SW 1271 (cell line): ENCODE data around the gene NINJ2.

Source experiments
- DNase-seq, 2 experiments: peaks; one replicate each; lab custom pipeline; 2025; lab: John Stamatoyannopoulos, UW

The NINJ2 gene

GRCh38 chr12:570435-570920 is 92.8 kb downstream of the NINJ2 start:
- peak; percentile 85 to 91 for DNase-seq

DNA sequence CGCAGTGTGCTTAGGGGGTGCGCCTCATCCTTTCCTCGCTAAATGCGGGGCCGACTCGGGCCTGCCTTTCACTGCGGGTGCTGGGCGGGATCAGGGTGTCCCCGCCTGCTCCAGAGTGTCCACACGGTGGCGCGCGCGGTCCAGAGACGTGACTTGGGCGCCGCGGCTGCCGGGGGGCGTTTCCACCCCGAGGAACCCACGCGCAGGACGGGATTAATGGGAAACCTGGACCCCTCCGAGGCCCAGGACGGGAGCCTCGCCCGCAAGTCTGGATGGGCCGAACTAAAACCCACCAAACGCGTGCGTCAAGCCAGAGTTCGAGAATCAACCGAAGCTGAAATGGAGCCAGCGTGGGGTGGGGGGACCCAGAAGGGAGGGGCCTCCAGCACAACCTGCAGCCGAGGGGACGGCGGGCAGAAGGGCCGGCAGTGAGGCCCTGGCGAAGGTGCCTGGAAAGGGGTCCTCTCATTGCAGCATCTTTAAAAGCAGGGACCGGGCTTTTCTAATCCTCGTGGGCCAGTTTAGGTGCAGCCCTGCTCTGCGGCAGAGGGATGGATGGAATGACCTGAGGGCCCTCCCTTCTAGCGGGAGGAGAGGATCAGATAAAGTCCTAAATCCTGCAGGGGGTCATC is 93.3 kb downstream of the NINJ2 start:
- peak; percentile 41 to 83 for DNase-seq

DNA sequence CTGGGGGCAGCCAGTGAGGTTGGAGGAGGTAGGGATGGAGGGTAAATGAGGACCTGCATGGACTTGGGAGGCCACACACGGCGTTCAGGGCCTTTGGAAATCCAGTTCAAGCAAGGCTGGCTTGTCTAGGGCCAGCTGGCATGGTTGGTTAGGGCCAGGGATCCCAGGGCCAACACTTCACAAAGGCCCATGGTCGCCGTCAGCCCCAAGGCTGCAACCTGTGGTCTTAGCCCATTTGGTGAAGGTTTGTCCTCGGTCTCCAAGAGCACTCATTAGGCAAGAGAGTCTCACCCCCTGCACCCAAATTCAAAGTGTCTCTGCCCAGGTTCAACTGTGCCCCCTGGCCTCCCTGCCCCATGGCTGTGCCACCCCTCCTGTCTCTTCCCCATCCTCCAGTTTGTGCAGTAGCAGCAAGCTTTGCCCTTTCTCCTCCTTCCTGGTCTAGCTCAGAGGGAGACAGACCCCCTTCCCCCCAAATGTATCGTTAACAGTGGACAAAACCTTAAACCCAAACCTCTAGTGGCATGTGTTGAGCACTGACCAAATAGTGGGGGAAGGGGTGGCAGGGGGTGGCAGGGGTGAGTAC is 94.1 kb downstream of the NINJ2 start:
- DNase-seq = no peak

DNA sequence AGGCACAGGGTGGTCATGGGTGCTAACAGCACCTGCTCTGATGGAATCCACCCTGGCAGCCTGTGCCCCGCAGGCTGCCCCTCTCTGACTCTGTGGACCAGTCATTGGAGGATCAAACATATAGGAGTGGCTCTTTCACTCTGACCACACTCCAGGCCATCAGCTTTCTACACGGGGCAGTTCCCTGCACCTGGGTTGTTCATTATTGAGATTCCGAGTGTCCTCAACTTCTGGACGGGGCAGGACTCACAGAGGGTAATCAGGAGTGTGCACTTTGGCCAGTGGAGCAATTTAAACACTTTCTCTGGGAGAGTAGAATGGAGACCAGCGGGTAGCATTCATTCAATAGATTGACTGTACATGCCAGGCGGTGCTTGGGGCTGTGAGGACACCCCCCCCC is 94.8 kb downstream of the NINJ2 start:
- no peak for DNase-seq

DNA sequence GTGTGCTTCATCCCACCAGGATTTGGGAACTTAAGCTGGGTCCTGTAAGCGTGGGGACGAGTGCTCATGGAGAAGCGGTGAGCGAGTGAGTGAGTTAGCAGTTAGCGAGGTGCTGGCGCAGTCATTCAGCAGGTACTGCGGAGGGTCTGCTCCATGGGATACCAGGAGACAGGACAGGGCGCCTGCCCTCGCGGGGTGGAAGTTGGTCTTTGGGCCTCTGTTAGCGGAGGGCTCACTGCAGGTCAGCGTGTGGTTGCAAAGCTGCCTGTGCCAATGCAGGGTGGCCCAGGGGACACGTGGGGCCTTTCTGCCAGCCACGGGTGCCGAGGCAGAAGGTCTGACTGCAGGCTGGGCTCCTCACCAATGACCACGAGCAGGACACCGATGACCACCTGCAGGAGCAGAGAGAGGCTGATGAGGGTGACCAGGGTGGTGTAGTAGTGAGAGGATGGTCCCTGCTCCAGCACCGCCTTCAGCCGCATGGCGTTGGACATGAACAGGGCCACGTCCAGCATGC is 97.6 kb downstream of the NINJ2 start:
- DNase-seq = no peak

GRCh38 chr12:565161-565560 is 98.1 kb downstream of the NINJ2 start:
- no peak for DNase-seq

DNA sequence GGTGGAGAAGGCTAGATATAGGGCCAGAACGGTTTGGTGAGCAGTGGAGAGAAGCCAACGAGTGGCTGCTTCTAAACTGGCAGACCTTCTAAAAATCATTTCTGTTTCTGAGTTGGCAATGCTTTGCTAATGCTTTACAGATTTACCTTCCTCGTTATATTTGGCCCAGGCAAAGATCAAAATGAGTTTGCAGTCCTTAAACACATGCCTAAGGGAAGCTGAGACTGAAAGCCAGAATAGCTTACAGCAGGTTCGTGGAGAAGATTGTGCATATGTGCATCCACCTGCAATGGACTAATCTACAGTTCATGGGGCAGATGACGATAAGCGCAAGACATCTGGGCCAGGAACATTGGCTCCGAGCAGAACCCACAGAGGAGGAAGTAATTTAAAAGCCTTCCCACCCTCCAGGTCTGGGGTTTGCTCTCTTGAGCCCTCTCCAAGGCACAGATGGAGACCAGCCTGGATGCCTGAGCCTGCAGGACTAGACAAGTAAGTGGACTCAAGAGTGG is 99.4 kb downstream of the NINJ2 start:
- DNase-seq = no peak

GRCh38 chr12:563250-563781 is 99.9 kb downstream of the NINJ2 start:
- DNase-seq = no peak

DNA sequence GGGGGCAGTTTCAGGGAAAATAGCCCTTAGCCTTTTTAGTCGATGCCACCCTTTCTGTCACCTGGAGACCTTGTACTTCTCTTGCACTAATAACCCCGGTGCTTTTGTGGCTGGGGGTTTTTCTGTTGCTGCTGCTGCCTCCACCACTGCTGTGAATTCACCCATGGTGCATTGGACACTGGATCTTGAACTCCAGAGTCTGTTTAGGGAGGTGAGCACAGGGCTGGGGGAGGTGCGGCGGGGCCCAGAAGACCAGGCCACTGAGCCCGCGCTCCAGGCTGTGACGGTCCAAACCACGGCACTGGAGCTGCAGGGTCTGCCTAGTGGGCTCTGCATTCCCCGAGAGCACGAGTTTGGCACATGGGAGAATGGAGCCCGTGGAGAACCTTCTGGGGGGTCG is 100.6 kb downstream of the NINJ2 start:
- no peak for DNase-seq

DNA sequence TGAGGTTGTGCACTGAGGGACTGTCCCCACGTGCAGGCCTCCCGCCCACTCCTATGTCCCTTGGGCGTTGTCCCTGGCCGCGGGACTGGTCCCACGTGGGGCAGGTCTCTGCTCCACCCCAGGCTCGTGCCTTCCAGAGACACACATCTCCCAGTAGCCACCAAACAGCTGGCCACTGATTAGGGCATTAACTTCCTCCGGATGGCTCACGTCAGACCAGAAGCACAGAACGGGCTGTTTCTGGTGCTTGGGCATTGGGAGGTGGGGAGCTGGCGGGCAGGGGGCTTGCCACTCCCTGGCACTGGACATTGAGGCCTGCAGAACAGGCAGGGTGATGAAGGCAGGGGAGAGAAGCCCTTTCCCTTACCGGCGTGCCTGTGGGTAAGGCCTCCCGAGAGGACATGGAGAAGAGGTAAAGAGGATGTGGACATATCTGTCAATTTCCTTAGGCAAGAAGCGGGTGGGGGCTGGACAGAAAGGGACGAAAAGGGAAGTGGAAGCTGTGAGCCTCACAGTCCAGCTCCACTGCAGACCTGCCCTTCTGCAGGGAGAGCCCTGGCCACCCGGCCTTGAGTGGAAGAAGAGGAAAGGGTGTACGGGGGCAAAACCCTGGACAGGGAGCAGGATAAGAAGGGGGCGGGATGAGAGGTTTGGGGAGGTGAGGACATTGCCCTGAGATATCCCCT is 101.2 kb downstream of the NINJ2 start:
- DNase-seq = no peak

- no peak for DNase-seq
Measured at GRCh38 chr12:561391-561705, 101.9 kb downstream of the NINJ2 start.

GRCh38 chr12:560691-561390 is 102.4 kb downstream of the NINJ2 start:
- DNase-seq = no peak

- no peak for DNase-seq
Measured at GRCh38 chr12:559906-560455, 103.3 kb downstream of the NINJ2 start.

GRCh38 chr12:559208-559905 is 103.9 kb downstream of the NINJ2 start:
- DNase-seq = no peak

DNA sequence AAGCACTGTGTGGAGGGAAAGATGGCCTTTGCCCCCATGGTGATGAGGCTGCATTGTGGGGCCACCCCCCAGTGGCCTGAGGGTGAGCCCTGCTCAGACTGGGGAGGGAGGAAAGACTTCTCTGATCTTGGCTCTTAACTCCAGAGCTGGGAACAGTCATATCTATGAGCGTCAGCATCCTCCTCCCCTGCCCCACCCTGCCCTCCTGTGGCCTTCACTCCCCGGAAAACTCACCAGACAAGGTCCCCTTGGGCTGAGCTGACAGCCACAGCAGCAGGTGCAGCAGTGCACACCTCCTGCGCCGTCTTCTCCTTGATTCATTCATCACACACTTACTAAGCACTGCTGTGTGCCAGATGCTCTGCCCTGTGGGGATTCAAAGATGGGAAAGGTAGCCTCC is 104.7 kb downstream of the NINJ2 start:
- no peak for DNase-seq

GRCh38 chr12:556498-556897 is 106.7 kb downstream of the NINJ2 start:
- no peak for DNase-seq

- no peak for DNase-seq
Measured at GRCh38 chr12:554001-554285, 109.3 kb downstream of the NINJ2 start.

GRCh38 chr12:553216-554000 is 109.8 kb downstream of the NINJ2 start:
- DNase-seq = no peak

GRCh38 chr12:552466-552865 is 110.8 kb downstream of the NINJ2 start:
- no peak for DNase-seq

DNA sequence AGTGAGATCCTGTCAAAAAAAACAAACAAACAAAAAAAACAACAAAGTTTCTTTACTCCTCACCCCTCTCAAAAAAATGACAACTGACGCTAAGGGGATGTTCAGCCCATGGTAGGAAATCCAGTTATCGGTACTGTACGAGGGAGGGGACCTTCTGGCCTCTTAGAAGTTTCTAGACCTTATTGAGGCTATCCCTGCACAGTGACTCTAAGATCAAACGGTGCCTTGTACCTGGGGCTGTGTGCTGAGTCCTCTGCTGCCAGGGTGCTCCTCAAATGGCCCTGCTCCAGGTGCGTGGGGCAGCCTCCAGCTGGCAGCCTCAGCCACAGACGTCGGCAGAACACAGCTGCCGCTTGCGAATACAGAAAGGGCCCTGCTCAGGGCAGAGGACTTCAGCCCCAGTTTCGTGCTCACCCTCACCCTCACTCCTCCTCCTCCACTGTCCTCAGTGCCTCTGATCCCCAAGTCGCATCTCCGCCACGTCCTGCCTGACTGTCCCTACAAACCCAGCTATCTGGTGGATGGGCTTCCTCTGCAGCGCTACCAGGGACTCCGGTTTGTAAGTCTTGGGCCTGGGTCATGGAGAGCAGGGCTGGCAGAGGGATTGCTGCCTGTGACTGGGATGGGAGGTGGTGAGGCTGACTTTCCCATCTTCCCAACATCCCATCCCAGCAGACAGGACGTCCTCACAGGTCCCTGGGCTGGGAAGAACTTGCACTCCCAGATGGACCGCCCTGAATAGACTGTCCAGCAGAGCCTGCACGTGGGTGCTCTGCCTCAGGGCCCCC is 112.6 kb downstream of the NINJ2 start:
- no peak for DNase-seq
